ENCODE measurements around the gene CD44. TPM values are rescaled to one million over a fixed set of nuclear protein-coding genes. Genes with fewer than 3 reads are reported as not detected.
A peak's percentile ranks its signal among the peaks of the same experiment; 100 is the strongest.

The CD44 gene
- total and polyA plus RNA-seq, 2 experiments from 2014 or later: 405 to 519 TPM

DNA sequence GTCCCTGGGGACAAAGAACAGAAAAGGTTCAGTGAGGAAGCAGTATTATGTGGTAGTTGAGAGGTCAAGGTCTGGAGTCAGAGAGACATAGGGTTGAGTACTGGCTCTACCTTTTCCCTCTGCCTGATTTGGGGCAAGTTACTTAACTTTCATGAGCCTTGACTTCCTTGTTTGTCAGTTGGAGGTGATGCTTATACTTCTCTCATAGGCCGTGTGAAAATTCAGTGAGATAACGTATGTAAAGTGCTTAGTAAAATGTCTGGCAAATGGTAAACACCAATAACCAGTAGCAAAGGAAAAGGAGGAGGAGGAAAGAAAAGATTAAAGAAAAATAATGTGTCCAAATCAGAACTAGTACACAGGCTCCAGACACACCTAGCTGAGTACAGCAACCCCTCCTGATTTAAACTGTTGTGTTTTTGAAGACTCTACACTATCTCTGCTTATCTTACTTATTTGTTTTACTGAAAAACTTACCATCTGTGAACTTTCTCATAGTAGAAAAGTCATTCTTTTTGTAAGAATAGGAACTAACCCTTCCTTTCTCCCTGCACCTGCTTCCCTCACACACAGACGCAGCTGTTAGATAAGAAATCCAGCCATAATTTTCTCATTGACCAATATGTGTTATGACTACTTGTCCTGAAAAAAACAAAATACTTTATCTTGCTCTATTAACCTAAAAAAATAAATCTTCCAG lies 126.9 kb downstream of the CD44 start:
- Histone ChIP-seq H3K9me3 (ENCODE audit: low read depth) (no peaks in the 10 kb centered on the region), H3K9ac (no peak overlapping the region), H3K27me3 (replicated peaks; ENCODE audit: insufficient read depth) (no peaks in the 10 kb centered on the region), H3K79me2 (ENCODE audit: insufficient read depth) (no peaks in the 10 kb centered on the region), H3K9me2 (ENCODE audit: insufficient read depth) (no peaks in the 10 kb centered on the region), H2AFZ (no peak overlapping the region), H3K27ac (no peak overlapping the region), H4K20me1 (ENCODE audit: insufficient read depth) (no peaks in the 10 kb centered on the region), H3F3A (ENCODE audit: insufficient read depth) (peaks cover 8% of the 10 kb centered on the region), H3K4me1 (ENCODE audit: insufficient read depth) (peaks cover 14% of the 10 kb centered on the region), H3K4me3 (no peak overlapping the region), H3K4me2 (ENCODE audit: unreplicated experiment) (no peak overlapping the region), H3K36me3 (ENCODE audit: low read depth) (no peaks in the 10 kb centered on the region)
- TF ChIP-seq EZH2phosphoT487 (IDR thresholded peaks at IDR 0.05; ENCODE audit: insufficient read depth, low read depth): no peak
- TF ChIP-seq EZH2 (IDR thresholded peaks at IDR 0.05; ENCODE audit: insufficient read depth, poor library complexity, severe bottlenecking): no peak
- in situ Hi-C loops (cut with MboI): no loop called here
- WGBS, 2 experiments (ENCODE audit: low coverage in 1 of 2, low lambda C conversion rate in 2 of 2, missing lambda C conversion rate in 2 of 2): 96 to 98% methylated on average over 3 of the region's 3 CpGs
- DNase-seq: no peak

GRCh38 chr11:35267504-35267903 lies 128.5 kb downstream of the CD44 start:
- WGBS, 2 experiments (ENCODE audit: low coverage in 1 of 2, low lambda C conversion rate in 2 of 2, missing lambda C conversion rate in 2 of 2): 28 to 32% methylated on average over 2 of the region's 2 CpGs
- in situ Hi-C loops (cut with MboI): no loop called here

DNA sequence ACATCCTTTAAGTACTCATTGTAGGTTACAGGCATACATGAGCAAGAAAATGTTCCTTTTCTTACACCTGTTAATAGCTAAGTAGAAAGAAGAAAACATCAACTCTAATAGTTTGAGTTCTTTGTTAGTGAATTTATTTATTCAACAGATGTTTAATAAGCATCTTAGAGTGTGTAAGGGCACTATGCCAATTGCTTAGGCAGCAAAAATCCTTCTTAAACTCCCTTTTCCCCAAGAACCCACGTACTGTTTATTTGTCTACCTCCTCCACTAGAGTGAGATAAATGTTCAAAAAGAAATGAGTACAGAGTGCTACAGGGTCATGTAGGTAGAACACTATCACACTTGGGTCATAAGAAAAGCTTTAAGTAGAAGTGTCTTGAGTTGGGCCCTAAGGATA lies 131.4 kb downstream of the CD44 start:
- no peaks in the 10 kb centered on the region for H4K20me1 ChIP-seq (ENCODE audit: insufficient read depth)
- H3F3A ChIP-seq (ENCODE audit: insufficient read depth): peaks cover 11% of the 10 kb centered on the region
- H3K36me3 ChIP-seq (ENCODE audit: low read depth): no peaks in the 10 kb centered on the region
- H3K4me3 ChIP-seq: no peak overlapping the region
- no peak for DNase-seq
- no peaks in the 10 kb centered on the region for H3K9me2 ChIP-seq (ENCODE audit: insufficient read depth)
- in situ Hi-C loops (cut with MboI): no loop called here
- WGBS, 2 experiments (ENCODE audit: low coverage in 1 of 2, low lambda C conversion rate in 2 of 2, missing lambda C conversion rate in 2 of 2): 88 to 91% methylated on average over 1 of the region's 1 CpG
- no peak overlapping the region for H3K27ac ChIP-seq
- peaks cover 19% of the 10 kb centered on the region for H3K4me1 ChIP-seq (ENCODE audit: insufficient read depth)
- no peaks in the 10 kb centered on the region for H3K79me2 ChIP-seq (ENCODE audit: insufficient read depth)
- no peak for TF ChIP-seq EZH2phosphoT487 (IDR thresholded peaks at IDR 0.05; ENCODE audit: insufficient read depth, low read depth)
- no peak for TF ChIP-seq EZH2 (IDR thresholded peaks at IDR 0.05; ENCODE audit: insufficient read depth, poor library complexity, severe bottlenecking)
- H3K27me3 ChIP-seq (replicated peaks; ENCODE audit: insufficient read depth): no peaks in the 10 kb centered on the region
- no peak overlapping the region for H3K9ac ChIP-seq
- no peak overlapping the region for H3K4me2 ChIP-seq (ENCODE audit: unreplicated experiment)
- H3K9me3 ChIP-seq (ENCODE audit: low read depth): no peaks in the 10 kb centered on the region
- no peak overlapping the region for H2AFZ ChIP-seq

More at GRCh38 chr11:35267504-35267903, 128.5 kb downstream of the CD44 start:
- Histone ChIP-seq H2AFZ (no peak overlapping the region), H3K4me3 (no peak overlapping the region), H3F3A (ENCODE audit: insufficient read depth) (peaks cover 5% of the 10 kb centered on the region; the same call in 1 of the 2 replicates), H3K9me3 (ENCODE audit: low read depth) (no peaks in the 10 kb centered on the region), H3K9ac (peak overlapping the region; percentile 24; the same call in 1 of the 2 replicates), H3K27ac (no peak overlapping the region), H3K27me3 (replicated peaks; ENCODE audit: insufficient read depth) (no peaks in the 10 kb centered on the region), H3K4me2 (ENCODE audit: unreplicated experiment) (peak overlapping the region; percentile 8), H3K9me2 (ENCODE audit: insufficient read depth) (no peaks in the 10 kb centered on the region), H3K36me3 (ENCODE audit: low read depth) (no peaks in the 10 kb centered on the region), H3K79me2 (ENCODE audit: insufficient read depth) (no peaks in the 10 kb centered on the region), H3K4me1 (ENCODE audit: insufficient read depth) (peaks cover 11% of the 10 kb centered on the region), H4K20me1 (ENCODE audit: insufficient read depth) (no peaks in the 10 kb centered on the region)
- DNase-seq: peak; percentile 87
- no peak for TF ChIP-seq EZH2 (IDR thresholded peaks at IDR 0.05; ENCODE audit: insufficient read depth, poor library complexity, severe bottlenecking)
- TF ChIP-seq EZH2phosphoT487 (IDR thresholded peaks at IDR 0.05; ENCODE audit: insufficient read depth, low read depth): no peak

DNA sequence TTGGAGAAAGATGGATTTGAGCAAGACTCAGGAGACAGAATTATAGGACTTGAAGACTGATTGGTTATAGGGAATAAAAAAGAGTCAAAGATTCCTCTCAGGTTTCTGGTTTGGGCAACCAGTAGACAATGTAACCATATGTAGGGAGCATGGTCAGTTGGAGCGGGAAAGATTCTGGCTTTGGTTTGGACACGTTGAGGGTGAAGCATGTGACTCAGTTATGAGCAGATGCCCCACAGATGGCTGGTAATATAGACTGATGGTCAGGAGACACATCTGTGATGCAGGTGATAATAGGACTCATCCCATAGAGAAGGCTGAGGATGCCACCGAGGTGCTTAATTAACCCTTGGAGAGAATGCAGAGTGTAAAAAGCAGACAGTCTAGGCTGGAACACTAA lies 132.1 kb downstream of the CD44 start:
- TF ChIP-seq EZH2 (IDR thresholded peaks at IDR 0.05; ENCODE audit: insufficient read depth, poor library complexity, severe bottlenecking): no peak
- TF ChIP-seq EZH2phosphoT487 (IDR thresholded peaks at IDR 0.05; ENCODE audit: insufficient read depth, low read depth): no peak
- H3K4me1 ChIP-seq (ENCODE audit: insufficient read depth): peaks cover 26% of the 10 kb centered on the region
- no peaks in the 10 kb centered on the region for H3K36me3 ChIP-seq (ENCODE audit: low read depth)
- no peaks in the 10 kb centered on the region for H4K20me1 ChIP-seq (ENCODE audit: insufficient read depth)
- H3K9ac ChIP-seq: no peak overlapping the region
- in situ Hi-C loops (cut with MboI): no loop called here
- no peak overlapping the region for H3K27ac ChIP-seq
- no peaks in the 10 kb centered on the region for H3K9me2 ChIP-seq (ENCODE audit: insufficient read depth)
- H3K79me2 ChIP-seq (ENCODE audit: insufficient read depth): no peaks in the 10 kb centered on the region
- H3F3A ChIP-seq (ENCODE audit: insufficient read depth): peaks cover 11% of the 10 kb centered on the region
- no peaks in the 10 kb centered on the region for H3K9me3 ChIP-seq (ENCODE audit: low read depth)
- no peak for DNase-seq
- no peak overlapping the region for H2AFZ ChIP-seq
- no peak overlapping the region for H3K4me2 ChIP-seq (ENCODE audit: unreplicated experiment)
- no peaks in the 10 kb centered on the region for H3K27me3 ChIP-seq (replicated peaks; ENCODE audit: insufficient read depth)
- H3K4me3 ChIP-seq: no peak overlapping the region
- 59 to 67% methylated on average over 3 of the region's 3 CpGs for WGBS, 2 experiments (ENCODE audit: low coverage in 1 of 2, low lambda C conversion rate in 2 of 2, missing lambda C conversion rate in 2 of 2)

All from GM23248 (cell line).